ENCODE results near the gene CTSH.

DNA sequence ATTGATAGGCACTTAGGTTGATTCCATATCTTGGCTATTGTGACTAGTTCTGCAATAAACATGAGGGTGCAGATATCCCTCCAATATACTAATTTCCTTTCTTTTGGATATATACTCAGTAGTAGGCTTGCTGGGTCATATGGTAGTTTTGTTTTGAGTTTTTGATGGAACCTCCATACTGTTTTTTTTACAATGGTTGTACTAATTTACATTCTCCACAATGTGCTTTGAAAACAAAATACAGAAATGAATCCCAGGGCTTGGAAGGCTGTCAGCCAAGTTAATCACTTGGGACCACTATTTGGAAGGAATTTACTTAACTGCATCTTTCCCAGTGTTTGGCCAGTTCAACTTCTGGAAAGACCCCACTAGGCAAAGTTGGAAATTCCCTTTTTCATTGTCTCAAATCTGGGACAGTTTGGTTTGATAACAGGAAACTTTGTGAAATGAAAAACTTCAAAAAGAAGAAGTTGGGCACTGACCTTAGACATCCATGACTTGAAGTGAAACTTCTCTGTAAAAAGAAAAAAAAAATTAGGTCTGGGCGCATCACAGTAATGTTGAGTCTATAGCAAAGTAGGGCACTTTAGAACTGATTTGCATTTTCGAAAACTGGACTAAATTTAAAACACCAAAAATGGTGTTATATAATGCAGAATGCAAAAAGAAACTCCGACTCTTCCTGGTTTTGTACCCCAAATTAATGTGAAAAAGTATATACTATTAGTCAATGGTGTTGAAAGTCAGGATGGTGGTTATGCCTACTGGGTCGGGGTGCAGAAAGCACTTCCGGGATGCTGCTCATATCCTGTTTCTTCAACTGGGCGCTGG is 6.0 kb downstream of the CTSH start:
- TF ChIP-seq, protein P1, sequence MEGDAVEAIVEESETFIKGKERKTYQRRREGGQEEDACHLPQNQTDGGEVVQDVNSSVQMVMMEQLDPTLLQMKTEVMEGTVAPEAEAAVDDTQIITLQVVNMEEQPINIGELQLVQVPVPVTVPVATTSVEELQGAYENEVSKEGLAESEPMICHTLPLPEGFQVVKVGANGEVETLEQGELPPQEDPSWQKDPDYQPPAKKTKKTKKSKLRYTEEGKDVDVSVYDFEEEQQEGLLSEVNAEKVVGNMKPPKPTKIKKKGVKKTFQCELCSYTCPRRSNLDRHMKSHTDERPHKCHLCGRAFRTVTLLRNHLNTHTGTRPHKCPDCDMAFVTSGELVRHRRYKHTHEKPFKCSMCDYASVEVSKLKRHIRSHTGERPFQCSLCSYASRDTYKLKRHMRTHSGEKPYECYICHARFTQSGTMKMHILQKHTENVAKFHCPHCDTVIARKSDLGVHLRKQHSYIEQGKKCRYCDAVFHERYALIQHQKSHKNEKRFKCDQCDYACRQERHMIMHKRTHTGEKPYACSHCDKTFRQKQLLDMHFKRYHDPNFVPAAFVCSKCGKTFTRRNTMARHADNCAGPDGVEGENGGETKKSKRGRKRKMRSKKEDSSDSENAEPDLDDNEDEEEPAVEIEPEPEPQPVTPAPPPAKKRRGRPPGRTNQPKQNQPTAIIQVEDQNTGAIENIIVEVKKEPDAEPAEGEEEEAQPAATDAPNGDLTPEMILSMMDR (IDR thresholded peaks at IDR 0.05; ENCODE audit: low read depth, low read length), result no peak
- TF ChIP-seq, protein P2, sequence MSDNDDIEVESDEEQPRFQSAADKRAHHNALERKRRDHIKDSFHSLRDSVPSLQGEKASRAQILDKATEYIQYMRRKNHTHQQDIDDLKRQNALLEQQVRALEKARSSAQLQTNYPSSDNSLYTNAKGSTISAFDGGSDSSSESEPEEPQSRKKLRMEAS (IDR thresholded peaks at IDR 0.05; ENCODE audit: low read depth, low read length), result no peak
- TF ChIP-seq POLR2A (IDR thresholded peaks at IDR 0.05; ENCODE audit: extremely low read depth, insufficient read length), result no peak

Measured in NB4 (cell line).